ENCODE measurements around the gene ADAR. TPM values are rescaled to one million over a fixed set of nuclear protein-coding genes. Genes with fewer than 3 reads are reported as not detected.

ADAR gene
- total and polyA plus RNA-seq, 2 of the 8 experiments (the other 6 are each of a cell fraction or from before 2014, with no cell fraction given): 125 to 242 TPM

- no peak overlapping the region for H2BK20ac ChIP-seq (ENCODE audit: low read length)
- H4K8ac ChIP-seq (ENCODE audit: extremely low read depth, insufficient read depth, low read length): no peak overlapping the region
- CTCF ChIA-PET (ENCODE audit: partially characterized antibody): interaction anchor here (1.4 kb wide), 1 partner anchor 15 kb away, joined by 3 read pairs; no protein-coding TSS in a partner anchor
- H3K56ac ChIP-seq (replicated peaks; ENCODE audit: insufficient read length, low read depth, low read length): no peak overlapping the region
- no peak overlapping the region for H2BK120ac ChIP-seq (replicated peaks; ENCODE audit: low read depth, low read length)
- no peak overlapping the region for H4K91ac ChIP-seq (replicated peaks; ENCODE audit: insufficient read length, low read length)
- H2AFZ ChIP-seq (ENCODE audit: low read length): no peak overlapping the region
- H3K79me1 ChIP-seq (ENCODE audit: low read depth, low read length): peaks cover 18% of the 10 kb centered on the region
- no peak overlapping the region for H3K14ac ChIP-seq (ENCODE audit: insufficient read length)
- H3K18ac ChIP-seq (ENCODE audit: extremely low read depth, low read length): no peak overlapping the region
- peaks cover 36 to 99% of the 10 kb centered on the region in 2 experiments for H3K79me2 ChIP-seq (ENCODE audit: control insufficient read depth in 1 of 2, insufficient read depth in 2 of 2, low read length in 2 of 2)
- FAIRE-seq (no peak), DNase-seq (ENCODE audit: low read depth in 1 of 2, low spot score in 2 of 2) (no peak)
- 93% methylated on average over 5 of the region's 5 CpGs; no CpG with 5 or more reads in 1 of the 2 experiments for WGBS, 2 experiments (ENCODE audit: extremely low coverage in 1 of 2, insufficient coverage in 1 of 2, insufficient read length in 1 of 2, insufficient replicate concordance in 2 of 2, low coverage in 1 of 2, low lambda C conversion rate in 2 of 2, missing lambda C conversion rate in 1 of 2)
- H3K36me3 ChIP-seq (ENCODE audit: control insufficient read depth in 2 of 4, insufficient read depth in 4 of 4, low read length in 3 of 4): no peaks in the 10 kb centered on the region; a peak in 2 of 8 replicates
- H3K27ac ChIP-seq (ENCODE audit: low read depth, low read length): no peak overlapping the region
- H3K4me3 ChIP-seq (ENCODE audit: extremely low read depth in 1 of 4, insufficient read depth in 2 of 4, low read depth in 3 of 4, low read length in 4 of 4): no peak overlapping the region
- H3K27me3 ChIP-seq (replicated peaks in 1 of 4; ENCODE audit: control insufficient read depth in 3 of 4, extremely low read depth in 1 of 4, insufficient read depth in 3 of 4, low read length in 3 of 4): no peaks in the 10 kb centered on the region
- H3K4ac ChIP-seq (replicated peaks; ENCODE audit: insufficient read length, low read depth, low read length): no peak overlapping the region
- H3K4me2 ChIP-seq (ENCODE audit: insufficient read depth in 1 of 2, low read depth in 2 of 2, low read length in 2 of 2): no peak overlapping the region
- H3K9me3 ChIP-seq (ENCODE audit: insufficient read depth in 2 of 2, low read depth in 1 of 2, low read length in 1 of 2): no peaks in the 10 kb centered on the region
- H3K9ac ChIP-seq (replicated peaks in 1 of 4; ENCODE audit: extremely low read depth in 1 of 4, low read depth in 3 of 4, low read length in 3 of 4): no peak overlapping the region
- peaks cover 7 to 13% (median 7%) of the 10 kb centered on the region in 4 experiments for H3K4me1 ChIP-seq (replicated peaks in 1 of 4; ENCODE audit: control insufficient read depth in 3 of 4, insufficient read depth in 4 of 4, low read length in 3 of 4)
- no peak overlapping the region for H3K23ac ChIP-seq (ENCODE audit: insufficient read length)
- no peak overlapping the region for H2BK15ac ChIP-seq (ENCODE audit: low read length)
- H2BK12ac ChIP-seq (ENCODE audit: low read depth, low read length): no peak overlapping the region
- no peak overlapping the region for H4K5ac ChIP-seq (ENCODE audit: insufficient read length, low read depth, low read length)
- H2BK5ac ChIP-seq (ENCODE audit: low read depth, low read length): no peak overlapping the region
- H2AK5ac ChIP-seq (ENCODE audit: low read depth, low read length): no peak overlapping the region
- H4K20me1 ChIP-seq (replicated peaks in 1 of 2; ENCODE audit: control insufficient read depth in 1 of 2, insufficient read depth in 2 of 2, low read length in 2 of 2): peaks cover 9 to 12% of the 10 kb centered on the region in 2 experiments
- no peaks in the 10 kb centered on the region for H3K23me2 ChIP-seq (ENCODE audit: low read depth, low read length)
- POLR2A ChIA-PET (ENCODE audit: partially characterized antibody): interaction anchor here (0.6 kb wide), 1 partner anchor 26 kb away, joined by 3 read pairs; no protein-coding TSS in a partner anchor
- no peak for TF ChIP-seq CREB1 (IDR thresholded peaks at IDR 0.05)
- no peak for TF ChIP-seq CBX5 (IDR thresholded peaks at IDR 0.05; ENCODE audit: low read depth, low read length)
- TF ChIP-seq RFX5 (IDR thresholded peaks at IDR 0.05; ENCODE audit: borderline replicate concordance, low read depth, low read length): no peak
- TF ChIP-seq SP4 (IDR thresholded peaks at IDR 0.05; ENCODE audit: low read length): no peak
- TF ChIP-seq MAFK (IDR thresholded peaks at IDR 0.05; ENCODE audit: low read depth, low read length): no peak
- no peak for TF ChIP-seq SP2 (IDR thresholded peaks at IDR 0.05; ENCODE audit: low read length)
- no peak for TF ChIP-seq ATF3 (IDR thresholded peaks at IDR 0.05; ENCODE audit: insufficient read depth, low read depth, low read length)
- TF ChIP-seq, protein P1, sequence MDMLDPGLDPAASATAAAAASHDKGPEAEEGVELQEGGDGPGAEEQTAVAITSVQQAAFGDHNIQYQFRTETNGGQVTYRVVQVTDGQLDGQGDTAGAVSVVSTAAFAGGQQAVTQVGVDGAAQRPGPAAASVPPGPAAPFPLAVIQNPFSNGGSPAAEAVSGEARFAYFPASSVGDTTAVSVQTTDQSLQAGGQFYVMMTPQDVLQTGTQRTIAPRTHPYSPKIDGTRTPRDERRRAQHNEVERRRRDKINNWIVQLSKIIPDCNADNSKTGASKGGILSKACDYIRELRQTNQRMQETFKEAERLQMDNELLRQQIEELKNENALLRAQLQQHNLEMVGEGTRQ (IDR thresholded peaks at IDR 0.05; ENCODE audit: low read length): no peak
- TF ChIP-seq EP300 (IDR thresholded peaks at IDR 0.05; ENCODE audit: borderline replicate concordance in 1 of 2, low read depth in 2 of 2, low read length in 2 of 2): no peak
- TF ChIP-seq NRF1 (IDR thresholded peaks at IDR 0.05; ENCODE audit: low read depth, low read length): no peak
- no peak for TF ChIP-seq KDM4A (IDR thresholded peaks at IDR 0.05; ENCODE audit: low read depth, low read length, severe bottlenecking)
These were observed 11.4 kb upstream of the ADAR start for GRCh38 chr1:154619181-154619948.
